Measurements from ENCODE around the gene TINAGL1. TPM values are rescaled to one million over a fixed set of nuclear protein-coding genes. Genes with fewer than 3 reads are reported as not detected.
A peak's percentile ranks its signal among the peaks of the same experiment; 100 is the strongest.
"Not testable (repeated sequence)": the region's sequence is repeated elsewhere in the genome, so short reads cannot be mapped to it uniquely, and the experiment has no call there.

The TINAGL1 gene
- polyA plus RNA-seq, 2 donors: 16.4 to 20.0 TPM

DNA sequence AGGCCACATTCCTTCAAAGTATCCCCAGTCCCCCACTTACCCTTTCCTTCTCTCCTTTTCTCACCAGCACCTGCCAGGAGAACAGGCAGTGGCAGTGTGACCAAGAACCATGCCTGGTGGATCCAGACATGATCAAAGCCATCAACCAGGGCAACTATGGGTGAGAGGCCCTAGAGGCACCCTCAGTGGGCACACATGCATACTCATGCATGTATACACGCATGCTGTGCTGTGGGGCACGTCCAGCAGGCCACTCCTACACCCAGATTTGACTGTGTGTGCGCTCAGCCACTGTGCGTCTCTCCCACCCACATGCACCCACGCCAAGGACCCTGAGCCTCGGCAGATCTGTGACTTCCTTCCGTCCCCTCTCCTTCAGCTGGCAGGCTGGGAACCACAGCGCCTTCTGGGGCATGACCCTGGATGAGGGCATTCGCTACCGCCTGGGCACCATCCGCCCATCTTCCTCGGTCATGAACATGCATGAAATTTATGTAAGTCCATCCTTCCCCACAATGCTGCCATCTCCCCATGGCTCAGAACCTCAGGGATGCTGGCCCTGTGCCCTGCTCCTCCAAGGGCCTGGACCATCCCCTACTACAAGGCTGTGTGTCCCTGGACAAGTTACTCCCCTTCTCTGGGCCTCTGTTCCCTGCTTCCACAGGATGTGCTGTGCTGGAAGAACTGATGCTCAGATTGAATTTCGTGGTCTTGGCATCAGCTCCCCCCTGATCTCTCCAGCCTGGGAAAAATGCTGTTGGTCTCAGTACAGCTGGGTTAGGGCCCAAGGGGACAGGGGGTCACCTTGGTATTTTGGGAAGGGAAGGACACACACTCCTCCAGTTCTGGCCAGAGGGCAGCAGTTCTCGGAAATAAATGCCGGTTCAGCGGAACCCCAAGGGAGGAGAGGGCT is 7.0 kb downstream of the TINAGL1 start:
- Histone ChIP-seq H3K27me3 (ENCODE audit: control insufficient read depth in 1 of 2, insufficient read depth in 2 of 2, low read length in 2 of 2) (no peaks in the 10 kb centered on the region), H3K4me3 (ENCODE audit: low read depth in 1 of 2, low read length in 2 of 2) (no peak overlapping the region), H3K9me3 (ENCODE audit: control insufficient read depth in 2 of 2, insufficient read depth in 1 of 2, low read depth in 1 of 2, low read length in 1 of 2) (no peaks in the 10 kb centered on the region), H3K27ac (ENCODE audit: low read depth in 2 of 2, low read length in 1 of 2) (peak overlapping the region; percentile 40 to 61), H3K4me1 (ENCODE audit: control insufficient read depth in 2 of 2, insufficient read depth in 2 of 2, low read length in 1 of 2) (peaks cover 2 to 10% of the 10 kb centered on the region in 2 donors), H3K36me3 (ENCODE audit: control insufficient read depth in 2 of 2, insufficient read depth in 2 of 2, low read length in 1 of 2) (peaks cover 0 to 7% of the 10 kb centered on the region in 2 donors)
- WGBS, 2 donors: 71 to 75% methylated on average over 16 of the region's 16 CpGs

DNA sequence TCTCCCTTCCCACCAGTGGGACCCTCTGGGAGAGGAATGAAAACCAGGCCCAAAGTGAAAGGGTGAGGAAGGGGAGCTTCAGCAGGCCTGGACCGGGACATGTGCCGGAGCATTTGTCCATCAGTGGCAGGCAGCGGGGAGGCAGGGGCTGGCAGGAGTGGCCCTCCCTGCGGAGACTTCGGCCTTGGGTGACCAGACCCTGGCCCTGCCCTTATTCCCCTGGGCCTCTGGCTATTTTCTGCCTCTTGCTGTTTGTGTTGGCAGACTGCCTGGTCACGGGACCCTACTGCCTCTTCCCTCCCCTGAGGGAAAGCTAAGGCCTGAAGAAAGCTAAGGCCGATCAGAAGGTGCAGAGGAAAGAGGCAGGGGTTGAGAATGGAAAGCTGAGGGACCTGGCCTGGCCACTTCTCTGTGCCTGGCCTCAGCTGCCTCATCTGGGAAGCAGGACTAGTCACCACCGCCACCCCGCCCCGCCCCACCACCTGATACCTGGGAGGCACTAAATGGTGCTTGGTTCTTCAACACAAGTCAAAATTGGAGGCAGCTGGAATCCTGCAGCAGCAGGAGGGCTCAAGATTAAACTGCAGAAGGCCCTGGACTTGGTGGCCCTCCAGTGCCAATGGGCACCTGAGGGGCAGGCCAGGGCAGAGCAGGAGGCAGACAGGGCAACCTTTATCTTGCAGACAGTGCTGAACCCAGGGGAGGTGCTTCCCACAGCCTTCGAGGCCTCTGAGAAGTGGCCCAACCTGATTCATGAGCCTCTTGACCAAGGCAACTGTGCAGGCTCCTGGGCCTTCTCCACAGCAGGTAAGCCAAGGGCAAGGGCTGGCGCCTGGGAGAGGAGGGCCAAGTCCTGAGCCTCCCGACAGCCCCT is 7.9 kb downstream of the TINAGL1 start:
- peaks cover 2 to 13% of the 10 kb centered on the region in 2 donors for H3K4me1 ChIP-seq (ENCODE audit: control insufficient read depth in 2 of 2, insufficient read depth in 2 of 2, low read length in 1 of 2)
- H3K36me3 ChIP-seq (ENCODE audit: control insufficient read depth in 2 of 2, insufficient read depth in 2 of 2, low read length in 1 of 2): peaks cover 0 to 7% of the 10 kb centered on the region in 2 donors
- no peaks in the 10 kb centered on the region for H3K9me3 ChIP-seq (ENCODE audit: control insufficient read depth in 2 of 2, insufficient read depth in 1 of 2, low read depth in 1 of 2, low read length in 1 of 2)
- H3K27me3 ChIP-seq (ENCODE audit: control insufficient read depth in 1 of 2, insufficient read depth in 2 of 2, low read length in 2 of 2): no peaks in the 10 kb centered on the region
- H3K4me3 ChIP-seq (ENCODE audit: low read depth in 1 of 2, low read length in 2 of 2): no peak overlapping the region
- WGBS, 2 donors: 58 to 63% methylated on average over 12 to 13 of the region's 13 CpGs
- H3K27ac ChIP-seq (ENCODE audit: low read depth in 2 of 2, low read length in 1 of 2): peak overlapping the region; percentile 40 to 66

DNA sequence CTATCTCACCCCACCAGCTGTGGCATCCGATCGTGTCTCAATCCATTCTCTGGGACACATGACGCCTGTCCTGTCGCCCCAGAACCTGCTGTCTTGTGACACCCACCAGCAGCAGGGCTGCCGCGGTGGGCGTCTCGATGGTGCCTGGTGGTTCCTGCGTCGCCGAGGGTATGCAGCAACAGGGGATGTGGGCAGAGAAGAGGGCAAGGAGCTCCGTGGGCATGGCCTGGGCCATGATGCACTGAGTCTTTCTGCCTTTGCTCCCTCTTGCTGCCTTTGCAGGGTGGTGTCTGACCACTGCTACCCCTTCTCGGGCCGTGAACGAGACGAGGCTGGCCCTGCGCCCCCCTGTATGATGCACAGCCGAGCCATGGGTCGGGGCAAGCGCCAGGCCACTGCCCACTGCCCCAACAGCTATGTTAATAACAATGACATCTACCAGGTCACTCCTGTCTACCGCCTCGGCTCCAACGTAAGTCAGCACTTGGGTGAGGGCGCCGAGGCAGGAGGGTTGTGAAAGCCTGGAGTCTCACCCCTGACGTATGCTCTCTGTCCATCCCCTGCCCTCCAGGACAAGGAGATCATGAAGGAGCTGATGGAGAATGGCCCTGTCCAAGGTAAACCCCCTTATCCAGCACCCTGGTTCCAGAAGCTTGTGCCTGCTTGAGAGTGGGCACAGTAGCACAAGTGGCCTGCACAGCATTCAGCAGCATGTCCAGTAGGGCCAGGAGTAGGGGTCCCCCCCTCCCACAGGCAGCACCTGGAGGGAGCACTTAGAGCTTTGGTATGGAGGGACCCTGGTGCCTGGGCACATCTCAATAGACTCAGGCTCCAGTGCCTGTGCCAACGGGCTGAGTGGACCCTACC is 8.8 kb downstream of the TINAGL1 start:
- no peak overlapping the region for H3K4me3 ChIP-seq (ENCODE audit: low read depth in 1 of 2, low read length in 2 of 2)
- peaks cover 0 to 7% of the 10 kb centered on the region in 2 donors for H3K36me3 ChIP-seq (ENCODE audit: control insufficient read depth in 2 of 2, insufficient read depth in 2 of 2, low read length in 1 of 2)
- peak overlapping the region; percentile 17 to 66 for H3K27ac ChIP-seq (ENCODE audit: low read depth in 2 of 2, low read length in 1 of 2)
- no peaks in the 10 kb centered on the region for H3K27me3 ChIP-seq (ENCODE audit: control insufficient read depth in 1 of 2, insufficient read depth in 2 of 2, low read length in 2 of 2)
- WGBS, 2 donors: 85 to 88% methylated on average over 24 to 27 of the region's 27 CpGs
- no peaks in the 10 kb centered on the region for H3K9me3 ChIP-seq (ENCODE audit: control insufficient read depth in 2 of 2, insufficient read depth in 1 of 2, low read depth in 1 of 2, low read length in 1 of 2)
- H3K4me1 ChIP-seq (ENCODE audit: control insufficient read depth in 2 of 2, insufficient read depth in 2 of 2, low read length in 1 of 2): peaks cover 2 to 13% of the 10 kb centered on the region in 2 donors

DNA sequence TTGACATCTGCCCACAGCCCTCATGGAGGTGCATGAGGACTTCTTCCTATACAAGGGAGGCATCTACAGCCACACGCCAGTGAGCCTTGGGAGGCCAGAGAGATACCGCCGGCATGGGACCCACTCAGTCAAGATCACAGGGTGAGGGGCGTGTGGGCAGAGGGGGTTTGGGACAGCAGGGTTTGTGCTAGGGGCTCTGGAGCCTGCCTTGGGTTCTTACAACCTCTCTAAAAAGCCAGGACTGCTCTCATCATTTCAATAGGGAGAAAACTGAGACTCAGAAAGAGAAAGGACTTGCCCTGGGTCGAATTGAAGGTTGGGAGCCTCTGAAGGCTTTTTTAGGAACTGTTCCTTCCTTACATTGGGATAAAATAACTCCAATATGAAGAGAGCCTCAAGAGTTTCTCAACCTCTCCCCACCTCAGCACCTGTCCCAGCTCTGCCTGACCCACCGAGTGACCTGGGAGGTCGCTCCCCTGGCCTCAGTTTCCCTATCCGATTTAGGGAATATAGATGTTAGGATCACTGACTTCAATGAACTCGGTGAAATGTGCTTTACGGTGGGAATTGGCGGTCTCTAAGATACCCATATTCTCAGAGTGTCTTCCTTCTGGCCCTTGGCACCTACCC is 9.5 kb downstream of the TINAGL1 start:
- no peaks in the 10 kb centered on the region for H3K27me3 ChIP-seq (ENCODE audit: control insufficient read depth in 1 of 2, insufficient read depth in 2 of 2, low read length in 2 of 2)
- H3K27ac ChIP-seq (ENCODE audit: low read depth in 2 of 2, low read length in 1 of 2): peak overlapping the region in 1 of 2 donors; percentile 11
- H3K4me1 ChIP-seq (ENCODE audit: control insufficient read depth in 2 of 2, insufficient read depth in 2 of 2, low read length in 1 of 2): peaks cover 2 to 13% of the 10 kb centered on the region in 2 donors
- H3K36me3 ChIP-seq (ENCODE audit: control insufficient read depth in 2 of 2, insufficient read depth in 2 of 2, low read length in 1 of 2): peaks cover 0 to 7% of the 10 kb centered on the region in 2 donors
- H3K9me3 ChIP-seq (ENCODE audit: control insufficient read depth in 2 of 2, insufficient read depth in 1 of 2, low read depth in 1 of 2, low read length in 1 of 2): no peaks in the 10 kb centered on the region
- WGBS, 2 donors: 84 to 86% methylated on average over 11 of the region's 11 CpGs
- H3K4me3 ChIP-seq (ENCODE audit: low read depth in 1 of 2, low read length in 2 of 2): no peak overlapping the region

DNA sequence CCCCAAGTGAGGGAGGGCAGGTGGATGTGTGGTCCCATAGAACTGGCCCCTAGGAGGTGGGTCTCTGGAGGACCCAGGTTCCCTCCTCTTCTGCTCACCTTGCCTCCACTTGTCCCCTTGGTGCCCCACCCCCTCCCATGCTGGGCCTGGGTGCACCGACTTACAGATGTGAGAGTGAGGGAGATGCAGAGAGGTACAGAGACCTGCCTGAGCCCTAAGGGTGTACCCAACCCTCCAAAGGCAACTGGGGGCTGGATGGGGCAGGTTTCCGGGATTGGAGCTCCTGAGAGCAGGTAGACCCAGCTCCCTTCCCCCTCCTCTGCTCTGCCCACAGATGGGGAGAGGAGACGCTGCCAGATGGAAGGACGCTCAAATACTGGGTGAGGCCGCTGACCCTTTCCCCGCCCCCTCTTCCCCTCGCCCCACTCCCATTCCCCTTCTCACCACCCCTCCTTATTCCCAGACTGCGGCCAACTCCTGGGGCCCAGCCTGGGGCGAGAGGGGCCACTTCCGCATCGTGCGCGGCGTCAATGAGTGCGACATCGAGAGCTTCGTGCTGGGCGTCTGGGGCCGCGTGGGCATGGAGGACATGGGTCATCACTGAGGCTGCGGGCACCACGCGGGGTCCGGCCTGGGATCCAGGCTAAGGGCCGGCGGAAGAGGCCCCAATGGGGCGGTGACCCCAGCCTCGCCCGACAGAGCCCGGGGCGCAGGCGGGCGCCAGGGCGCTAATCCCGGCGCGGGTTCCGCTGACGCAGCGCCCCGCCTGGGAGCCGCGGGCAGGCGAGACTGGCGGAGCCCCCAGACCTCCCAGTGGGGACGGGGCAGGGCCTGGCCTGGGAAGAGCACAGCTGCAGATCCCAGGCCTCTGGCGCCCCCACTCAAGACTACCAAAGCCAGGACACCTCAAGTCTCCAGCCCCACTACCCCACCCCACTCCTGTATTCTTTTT is 10.3 kb downstream of the TINAGL1 start:
- no peak overlapping the region for H3K4me3 ChIP-seq (ENCODE audit: low read depth in 1 of 2, low read length in 2 of 2)
- peaks cover 2 to 15% of the 10 kb centered on the region in 2 donors for H3K4me1 ChIP-seq (ENCODE audit: control insufficient read depth in 2 of 2, insufficient read depth in 2 of 2, low read length in 1 of 2)
- peaks cover 0 to 7% of the 10 kb centered on the region in 2 donors for H3K36me3 ChIP-seq (ENCODE audit: control insufficient read depth in 2 of 2, insufficient read depth in 2 of 2, low read length in 1 of 2)
- H3K9me3 ChIP-seq (ENCODE audit: control insufficient read depth in 2 of 2, insufficient read depth in 1 of 2, low read depth in 1 of 2, low read length in 1 of 2): no peaks in the 10 kb centered on the region
- peak overlapping the region in 1 of 2 donors; percentile 16 for H3K27ac ChIP-seq (ENCODE audit: low read depth in 2 of 2, low read length in 1 of 2)
- no peaks in the 10 kb centered on the region for H3K27me3 ChIP-seq (ENCODE audit: control insufficient read depth in 1 of 2, insufficient read depth in 2 of 2, low read length in 2 of 2)
- WGBS, 2 donors: 75 to 77% methylated on average over 31 to 47 of the region's 47 CpGs

DNA sequence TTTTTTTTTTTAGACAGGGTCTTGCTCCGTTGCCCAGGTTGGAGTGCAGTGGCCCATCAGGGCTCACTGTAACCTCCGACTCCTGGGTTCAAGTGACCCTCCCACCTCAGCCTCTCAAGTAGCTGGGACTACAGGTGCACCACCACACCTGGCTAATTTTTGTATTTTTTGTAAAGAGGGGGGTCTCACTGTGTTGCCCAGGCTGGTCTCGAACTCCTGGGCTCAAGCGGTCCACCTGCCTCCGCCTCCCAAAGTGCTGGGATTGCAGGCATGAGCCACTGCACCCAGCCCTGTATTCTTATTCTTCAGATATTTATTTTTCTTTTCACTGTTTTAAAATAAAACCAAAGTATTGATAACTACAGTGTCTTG is 11.0 kb downstream of the TINAGL1 start:
- H3K9me3 ChIP-seq (ENCODE audit: control insufficient read depth in 2 of 2, insufficient read depth in 1 of 2, low read depth in 1 of 2, low read length in 1 of 2); H3K4me3 ChIP-seq (ENCODE audit: low read depth in 1 of 2, low read length in 2 of 2); H3K27me3 ChIP-seq (ENCODE audit: control insufficient read depth in 1 of 2, insufficient read depth in 2 of 2, low read length in 2 of 2); H3K36me3 ChIP-seq (ENCODE audit: control insufficient read depth in 2 of 2, insufficient read depth in 2 of 2, low read length in 1 of 2): not testable (repeated sequence)
- Histone ChIP-seq H3K4me1 (ENCODE audit: control insufficient read depth in 2 of 2, insufficient read depth in 2 of 2, low read length in 1 of 2) (peaks cover 2 to 18% of the 10 kb centered on the region in 2 donors), H3K27ac (ENCODE audit: low read depth in 2 of 2, low read length in 1 of 2) (peak overlapping the region in 1 of 2 donors; percentile 66)
- WGBS, 2 donors: 84 to 91% methylated on average over 5 of the region's 5 CpGs

DNA sequence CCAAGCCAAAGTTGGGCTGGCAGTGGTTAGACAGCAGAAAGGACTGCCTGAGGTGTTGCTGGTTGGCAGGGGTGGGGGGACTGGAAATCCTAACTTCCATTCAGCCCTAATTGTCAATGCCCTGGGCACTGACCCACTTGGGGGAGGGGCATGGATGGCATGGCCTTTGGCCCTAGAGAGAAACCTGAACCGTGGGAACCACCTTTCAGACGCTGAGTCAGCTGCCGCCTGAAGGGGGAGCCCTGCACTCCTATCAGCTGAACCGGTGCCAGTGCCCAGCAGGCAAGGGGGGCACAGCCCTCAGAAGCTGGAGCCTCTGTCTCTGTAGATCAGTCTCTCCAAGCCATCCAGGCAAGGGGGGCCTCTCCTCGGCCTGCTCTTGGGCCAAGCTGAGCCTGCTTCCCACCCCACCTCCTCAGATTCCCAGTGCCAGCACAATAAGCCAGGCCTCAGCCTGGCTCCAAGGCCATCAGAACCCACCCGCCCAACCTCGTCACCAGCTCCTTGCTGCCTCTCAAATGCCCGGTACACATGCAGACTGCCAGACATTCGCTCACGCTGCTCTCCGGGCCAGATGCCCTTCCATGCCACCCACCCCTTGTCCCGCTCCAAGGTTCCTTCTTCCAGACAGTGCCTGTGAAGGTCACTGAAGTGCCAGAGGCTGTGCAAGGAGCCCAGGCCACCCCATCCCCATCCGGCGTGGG is 11.6 kb downstream of the TINAGL1 start:
- Histone ChIP-seq H3K4me3 (ENCODE audit: low read depth in 1 of 2, low read length in 2 of 2) (no peak overlapping the region), H3K4me1 (ENCODE audit: control insufficient read depth in 2 of 2, insufficient read depth in 2 of 2, low read length in 1 of 2) (peaks cover 2 to 17% of the 10 kb centered on the region in 2 donors), H3K27me3 (ENCODE audit: control insufficient read depth in 1 of 2, insufficient read depth in 2 of 2, low read length in 2 of 2) (no peaks in the 10 kb centered on the region), H3K9me3 (ENCODE audit: control insufficient read depth in 2 of 2, insufficient read depth in 1 of 2, low read depth in 1 of 2, low read length in 1 of 2) (no peaks in the 10 kb centered on the region), H3K36me3 (ENCODE audit: control insufficient read depth in 2 of 2, insufficient read depth in 2 of 2, low read length in 1 of 2) (peaks cover 0 to 7% of the 10 kb centered on the region in 2 donors), H3K27ac (ENCODE audit: low read depth in 2 of 2, low read length in 1 of 2) (peak overlapping the region; percentile 66 to 80)
- WGBS, 2 donors: 38 to 43% methylated on average over 14 of the region's 14 CpGs

Data from esophagus (tissue), 2 donors.